WTC11 (cell line): ENCODE results near the gene UBC. TPM values are rescaled to one million over a fixed set of nuclear protein-coding genes. Genes with fewer than 3 reads are reported as not detected.
"Not testable (repeated sequence)": the region's sequence is repeated elsewhere in the genome, so short reads cannot be mapped to it uniquely, and the experiment has no call there.

ENCODE experiments used
- ATAC-seq: fragments of 200-7000 bp; cut with Tn5 transposase; 2 replicates; pipeline ENCODE4 v1.10.0; 2021; ENCODE audit warnings: mild to moderate bottlenecking, moderate library complexity
- CTCF ChIA-PET: fragments of 300-600 bp; sonication (Branson Sonifier 250); formaldehyde crosslinking; loops from one replicate; lab custom pipeline; 2021; ENCODE audit warnings: antibody characterized with exemption; lab: Charles Lee
- POLR2A ChIA-PET: fragments of 350-600 bp; sonication (Branson Sonifier 250); formaldehyde crosslinking; loops from one replicate; lab custom pipeline; 2021; ENCODE audit warnings: antibody characterized with exemption; lab: Charles Lee
- DNase-seq: peaks from one replicate; pipeline ENCODE4 v3.0.0; 2021; ENCODE audit warnings: low spot score
- H3K27ac Mint-ChIP-seq: 2 replicates; pipeline ENCODE4 v1.8.0; 2021; ENCODE audit warnings: mixed read lengths
- H3K27me3 Mint-ChIP-seq: 2 replicates; pipeline ENCODE4 v1.8.0; 2021; ENCODE audit warnings: low read depth, mild to moderate bottlenecking, moderate library complexity, mixed read lengths
- H3K36me3 Mint-ChIP-seq: 2 replicates; pipeline ENCODE4 v1.8.0; 2021; ENCODE audit warnings: mixed read lengths
- H3K4me1 Mint-ChIP-seq: 2 replicates; pipeline ENCODE4 v1.8.0; 2022; ENCODE audit warnings: mixed read lengths
- H3K4me3 Mint-ChIP-seq: 2 replicates; pipeline ENCODE4 v1.8.0; 2021; ENCODE audit warnings: mild to moderate bottlenecking, moderate library complexity, mixed read lengths
- H3K9me3 Mint-ChIP-seq: 2 replicates; pipeline ENCODE4 v1.8.0; 2021; ENCODE audit warnings: mixed read lengths
- AFF4 ChIP-seq: sonication (generic); formaldehyde crosslinking; IDR thresholded peaks from 2 replicates; pipeline ENCODE4 v1.8.1; 2023; ENCODE audit warnings: mild to moderate bottlenecking, missing genetic modification reagents, borderline replicate concordance
- ATF1 ChIP-seq: sonication (generic); formaldehyde crosslinking; IDR thresholded peaks from 2 replicates; pipeline ENCODE4 v1.8.1; 2023; ENCODE audit warnings: mild to moderate bottlenecking, moderate library complexity, missing genetic modification reagents
- CBFB ChIP-seq: sonication (generic); formaldehyde crosslinking; IDR thresholded peaks from 2 replicates; pipeline ENCODE4 v1.8.1; 2022; ENCODE audit warnings: mild to moderate bottlenecking, low read depth, missing genetic modification reagents
- CREB1 ChIP-seq: sonication (generic); formaldehyde crosslinking; IDR thresholded peaks from 2 replicates; pipeline ENCODE4 v1.8.0; 2023; ENCODE audit warnings: mild to moderate bottlenecking, missing genetic modification reagents
- IRF2 ChIP-seq: sonication (generic); formaldehyde crosslinking; IDR thresholded peaks from 2 replicates; pipeline ENCODE4 v1.8.0; 2022; ENCODE audit warnings: low read depth, missing genetic modification reagents, borderline replicate concordance
- KAT7 ChIP-seq: sonication (generic); formaldehyde crosslinking; IDR thresholded peaks from 2 replicates; pipeline ENCODE4 v1.8.1; 2023; ENCODE audit warnings: missing genetic modification reagents, mild to moderate bottlenecking, borderline replicate concordance
- MYBL2 ChIP-seq: sonication (generic); formaldehyde crosslinking; IDR thresholded peaks from 2 replicates; pipeline ENCODE4 v1.8.1; 2023; ENCODE audit warnings: mild to moderate bottlenecking, moderate library complexity, missing genetic modification reagents
- NFE2L1 ChIP-seq: sonication (generic); formaldehyde crosslinking; IDR thresholded peaks from 2 replicates; pipeline ENCODE4 v1.8.1; 2023; ENCODE audit warnings: missing genetic modification reagents
- OVOL2 ChIP-seq: fragments of 250-450 bp; sonication (Bioruptor Pico); IDR thresholded peaks from 2 replicates; pipeline ENCODE4 v1.9.0; 2021; ENCODE audit warnings: mild to moderate bottlenecking, borderline replicate concordance
- RELA ChIP-seq: sonication (generic); formaldehyde crosslinking; IDR thresholded peaks from 2 replicates; pipeline ENCODE4 v1.8.1; 2022; ENCODE audit warnings: missing genetic modification reagents, mild to moderate bottlenecking, borderline replicate concordance
- RORB ChIP-seq: fragments of 250-450 bp; sonication (Bioruptor Pico); IDR thresholded peaks from 2 replicates; pipeline ENCODE4 v1.9.0; 2021; ENCODE audit warnings: mild to moderate bottlenecking
- SP1 ChIP-seq: sonication (generic); formaldehyde crosslinking; conservative IDR thresholded peaks from 2 replicates; pipeline ENCODE4 v1.8.1; 2022; ENCODE audit warnings: missing genetic modification reagents
- TEAD4 ChIP-seq: sonication (generic); formaldehyde crosslinking; IDR thresholded peaks from 2 replicates; pipeline ENCODE4 v1.8.0; 2022; ENCODE audit warnings: mild to moderate bottlenecking, missing genetic modification reagents
- USF2 ChIP-seq: sonication (generic); formaldehyde crosslinking; IDR thresholded peaks from 2 replicates; pipeline ENCODE4 v1.8.1; 2023; ENCODE audit warnings: mild to moderate bottlenecking, missing genetic modification reagents, moderate library complexity
- ZBTB21 ChIP-seq: sonication (generic); formaldehyde crosslinking; IDR thresholded peaks from 2 replicates; pipeline ENCODE4 v1.8.1; 2023; ENCODE audit warnings: mild to moderate bottlenecking, missing genetic modification reagents, borderline replicate concordance
- ZBTB43 ChIP-seq: sonication (generic); formaldehyde crosslinking; IDR thresholded peaks from 2 replicates; pipeline ENCODE4 v1.8.1; 2023; ENCODE audit warnings: mild to moderate bottlenecking, missing genetic modification reagents
- ZNF219 ChIP-seq: sonication (generic); formaldehyde crosslinking; IDR thresholded peaks from 2 replicates; pipeline ENCODE4 v1.8.0; 2023; ENCODE audit warnings: missing genetic modification reagents, mild to moderate bottlenecking, borderline replicate concordance
- ZNF317 ChIP-seq: sonication (generic); formaldehyde crosslinking; IDR thresholded peaks from 2 replicates; pipeline ENCODE4 v1.8.1; 2023; ENCODE audit warnings: low read depth, mild to moderate bottlenecking, moderate library complexity, missing genetic modification reagents, borderline replicate concordance
- ZNF396 ChIP-seq: fragments of 250-450 bp; sonication (Bioruptor Pico); IDR thresholded peaks from 2 replicates; pipeline ENCODE4 v1.8.0; 2021; ENCODE audit warnings: mild to moderate bottlenecking, moderate library complexity, borderline replicate concordance
- total RNA-seq: library from RNA; stranded (reverse); gene quantifications from 3 replicates; pipeline ENCODE4 v1.2.3, GENCODE V29; 2021
- TF ChIP-seq, protein P1 (sequence below): sonication (generic); formaldehyde crosslinking; IDR thresholded peaks from 2 replicates; pipeline ENCODE4 v1.8.1; 2022; ENCODE audit warnings: mild to moderate bottlenecking, moderate library complexity, missing genetic modification reagents
- TF ChIP-seq, protein P2 (sequence below): sonication (generic); formaldehyde crosslinking; IDR thresholded peaks from 2 replicates; pipeline ENCODE4 v1.8.0; 2023; ENCODE audit warnings: missing genetic modification reagents, mild to moderate bottlenecking, borderline replicate concordance
- TF ChIP-seq, protein P3 (sequence below): sonication (generic); formaldehyde crosslinking; IDR thresholded peaks from 2 replicates; pipeline ENCODE4 v1.8.0; 2022; ENCODE audit warnings: mild to moderate bottlenecking, missing genetic modification reagents

UBC gene
- total RNA-seq, 1 experiment from 2014 or later: 530 TPM

GRCh38 chr12:124911521-124911920 lies 2.9 kb downstream of the UBC start:
- peaks cover 38% of the 10 kb centered on the region for H3K36me3 Mint-ChIP-seq
- DNase-seq, ATAC-seq, H3K27ac Mint-ChIP-seq, H3K27me3 Mint-ChIP-seq, POLR2A ChIA-PET, H3K9me3 Mint-ChIP-seq: not testable (repeated sequence)
- CTCF ChIA-PET: interaction anchor here (1.5 kb wide), 1 partner anchor 29 kb away, joined by 6 read pairs; no protein-coding TSS in a partner anchor
- H3K4me3 Mint-ChIP-seq: peak overlapping the region; percentile 13
- H3K4me1 Mint-ChIP-seq: peaks cover 52% of the 10 kb centered on the region

GRCh38 chr12:124910561-124911478 lies 3.6 kb downstream of the UBC start:
- H3K4me1 Mint-ChIP-seq: peaks cover 50% of the 10 kb centered on the region
- peak overlapping the region; percentile 50 for H3K27ac Mint-ChIP-seq
- no peaks in the 10 kb centered on the region for H3K27me3 Mint-ChIP-seq
- DNase-seq (no peak), ATAC-seq (no peak)
- H3K9me3 Mint-ChIP-seq: peaks cover 1% of the 10 kb centered on the region; the same call in 1 of the 2 replicates
- peaks cover 38% of the 10 kb centered on the region for H3K36me3 Mint-ChIP-seq
- POLR2A ChIA-PET: interaction anchor here (0.6 to 1.1 kb wide), 2 partner anchors 18 to 29 kb away, joined by 4 to 5 read pairs; no protein-coding TSS in a partner anchor
- CTCF ChIA-PET: interaction anchor here (1.1 to 1.8 kb wide), 3 partner anchors 23 to 30 kb away, joined by 3 to 9 read pairs (median 6); no protein-coding TSS in a partner anchor
- peak overlapping the region; percentile 13 for H3K4me3 Mint-ChIP-seq
- TF ChIP-seq OVOL2 (CRISPR knock-in tag): no peak; the same call in 1 of the 2 replicates
- TF ChIP-seq NFE2L1: no peak
- TF ChIP-seq ZBTB21 (CRISPR knock-in tag): no peak
- no peak for TF ChIP-seq KAT7 (CRISPR knock-in tag)
- TF ChIP-seq IRF2 (CRISPR knock-in tag): no peak
- TF ChIP-seq, protein P1, sequence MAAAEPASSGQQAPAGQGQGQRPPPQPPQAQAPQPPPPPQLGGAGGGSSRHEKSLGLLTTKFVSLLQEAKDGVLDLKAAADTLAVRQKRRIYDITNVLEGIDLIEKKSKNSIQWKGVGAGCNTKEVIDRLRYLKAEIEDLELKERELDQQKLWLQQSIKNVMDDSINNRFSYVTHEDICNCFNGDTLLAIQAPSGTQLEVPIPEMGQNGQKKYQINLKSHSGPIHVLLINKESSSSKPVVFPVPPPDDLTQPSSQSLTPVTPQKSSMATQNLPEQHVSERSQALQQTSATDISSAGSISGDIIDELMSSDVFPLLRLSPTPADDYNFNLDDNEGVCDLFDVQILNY (CRISPR knock-in tag): no peak
- TF ChIP-seq RELA (CRISPR knock-in tag): no peak
- TF ChIP-seq, protein P2, sequence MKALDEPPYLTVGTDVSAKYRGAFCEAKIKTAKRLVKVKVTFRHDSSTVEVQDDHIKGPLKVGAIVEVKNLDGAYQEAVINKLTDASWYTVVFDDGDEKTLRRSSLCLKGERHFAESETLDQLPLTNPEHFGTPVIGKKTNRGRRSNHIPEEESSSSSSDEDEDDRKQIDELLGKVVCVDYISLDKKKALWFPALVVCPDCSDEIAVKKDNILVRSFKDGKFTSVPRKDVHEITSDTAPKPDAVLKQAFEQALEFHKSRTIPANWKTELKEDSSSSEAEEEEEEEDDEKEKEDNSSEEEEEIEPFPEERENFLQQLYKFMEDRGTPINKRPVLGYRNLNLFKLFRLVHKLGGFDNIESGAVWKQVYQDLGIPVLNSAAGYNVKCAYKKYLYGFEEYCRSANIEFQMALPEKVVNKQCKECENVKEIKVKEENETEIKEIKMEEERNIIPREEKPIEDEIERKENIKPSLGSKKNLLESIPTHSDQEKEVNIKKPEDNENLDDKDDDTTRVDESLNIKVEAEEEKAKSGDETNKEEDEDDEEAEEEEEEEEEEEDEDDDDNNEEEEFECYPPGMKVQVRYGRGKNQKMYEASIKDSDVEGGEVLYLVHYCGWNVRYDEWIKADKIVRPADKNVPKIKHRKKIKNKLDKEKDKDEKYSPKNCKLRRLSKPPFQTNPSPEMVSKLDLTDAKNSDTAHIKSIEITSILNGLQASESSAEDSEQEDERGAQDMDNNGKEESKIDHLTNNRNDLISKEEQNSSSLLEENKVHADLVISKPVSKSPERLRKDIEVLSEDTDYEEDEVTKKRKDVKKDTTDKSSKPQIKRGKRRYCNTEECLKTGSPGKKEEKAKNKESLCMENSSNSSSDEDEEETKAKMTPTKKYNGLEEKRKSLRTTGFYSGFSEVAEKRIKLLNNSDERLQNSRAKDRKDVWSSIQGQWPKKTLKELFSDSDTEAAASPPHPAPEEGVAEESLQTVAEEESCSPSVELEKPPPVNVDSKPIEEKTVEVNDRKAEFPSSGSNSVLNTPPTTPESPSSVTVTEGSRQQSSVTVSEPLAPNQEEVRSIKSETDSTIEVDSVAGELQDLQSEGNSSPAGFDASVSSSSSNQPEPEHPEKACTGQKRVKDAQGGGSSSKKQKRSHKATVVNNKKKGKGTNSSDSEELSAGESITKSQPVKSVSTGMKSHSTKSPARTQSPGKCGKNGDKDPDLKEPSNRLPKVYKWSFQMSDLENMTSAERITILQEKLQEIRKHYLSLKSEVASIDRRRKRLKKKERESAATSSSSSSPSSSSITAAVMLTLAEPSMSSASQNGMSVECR (CRISPR knock-in tag): no peak
- TF ChIP-seq ZNF317 (CRISPR knock-in tag): no peak
- no peak for TF ChIP-seq MYBL2 (CRISPR knock-in tag)
- TF ChIP-seq RORB (CRISPR knock-in tag): peak; percentile 81
- no peak for TF ChIP-seq ZNF396 (CRISPR knock-in tag)
- TF ChIP-seq ATF1 (CRISPR knock-in tag): no peak
- TF ChIP-seq, protein P3, sequence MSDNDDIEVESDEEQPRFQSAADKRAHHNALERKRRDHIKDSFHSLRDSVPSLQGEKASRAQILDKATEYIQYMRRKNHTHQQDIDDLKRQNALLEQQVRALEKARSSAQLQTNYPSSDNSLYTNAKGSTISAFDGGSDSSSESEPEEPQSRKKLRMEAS (CRISPR knock-in tag): no peak
- 0 out of 2 replicates have a peak, but pooled peaks have one; percentile 27 for TF ChIP-seq TEAD4 (CRISPR knock-in tag)
- no peak for TF ChIP-seq CBFB (CRISPR knock-in tag)
- TF ChIP-seq ZBTB43 (CRISPR knock-in tag): no peak
- no peak for TF ChIP-seq SP1 (CRISPR knock-in tag)
- TF ChIP-seq CREB1 (CRISPR knock-in tag): no peak
- TF ChIP-seq USF2 (CRISPR knock-in tag): no peak
- no peak for TF ChIP-seq AFF4 (CRISPR knock-in tag)
- no peak for TF ChIP-seq ZNF219 (CRISPR knock-in tag)
